Activated CD4-positive, alpha-beta T cell treated with anti-CD3 and anti-CD28 coated beads for 4 hours (primary cell): ENCODE data around the gene PLCB1.
A peak's percentile ranks its signal among the peaks of the same experiment; 100 is the strongest.
"Not testable (repeated sequence)": the region's sequence is repeated elsewhere in the genome, so short reads cannot be mapped to it uniquely, and the experiment has no call there.

Source experiments
- DNase-seq, 2 donors: peaks; one replicate each; pipeline ENCODE4 v3.0.0-alpha.2; 2020

PLCB1 gene

DNA sequence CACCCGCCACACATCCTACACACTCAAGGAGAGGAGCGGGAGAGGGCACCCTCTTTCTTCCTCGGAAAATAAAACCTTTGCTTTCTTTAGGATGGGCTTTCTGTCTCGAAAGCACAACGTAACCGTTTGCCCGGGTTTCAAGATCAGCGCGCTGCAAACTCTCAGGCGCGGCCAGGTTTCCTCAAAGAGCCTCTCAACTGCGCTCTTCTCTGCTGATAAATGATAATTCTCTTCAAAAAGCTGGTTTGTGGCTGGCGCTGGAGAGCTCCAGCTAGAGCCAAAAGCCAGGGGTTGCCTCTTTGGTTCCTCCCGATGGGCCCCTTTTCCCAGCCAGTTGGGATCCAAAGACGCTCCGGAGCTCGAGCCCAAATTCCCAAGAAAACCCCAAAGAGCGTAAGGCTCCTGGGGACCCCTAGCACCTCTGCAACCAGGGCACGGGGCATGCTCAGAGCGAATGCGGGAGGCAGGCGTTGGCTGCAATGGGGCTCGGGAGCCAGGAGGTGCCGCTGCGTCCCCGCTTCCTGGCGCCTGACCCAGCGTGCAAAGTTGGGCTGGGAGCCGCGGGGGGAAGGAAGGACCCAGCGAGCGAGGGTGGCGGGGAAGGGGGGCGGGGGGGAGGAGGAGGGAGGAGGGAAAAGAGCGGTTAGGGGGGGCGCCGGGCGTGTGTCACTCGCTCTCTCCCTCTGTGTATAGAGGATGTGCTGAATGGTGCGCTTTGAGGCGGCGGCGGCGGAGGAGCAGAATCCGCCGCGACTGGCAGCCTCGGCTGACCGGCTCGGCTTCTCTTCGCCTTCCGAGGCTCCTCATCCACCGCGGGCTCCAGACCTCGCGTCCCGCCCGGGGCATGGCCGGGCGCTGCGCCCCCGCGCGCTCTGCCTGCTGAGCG is at the start of gene PLCB1:
Gene PLCB1, plus strand, starts transcription at position 669 of the 886 bp plus-strand sequence. CDS start 386 bp downstream, outside the sequence.
- DNase-seq: peak; percentile 71 to 74

DNA sequence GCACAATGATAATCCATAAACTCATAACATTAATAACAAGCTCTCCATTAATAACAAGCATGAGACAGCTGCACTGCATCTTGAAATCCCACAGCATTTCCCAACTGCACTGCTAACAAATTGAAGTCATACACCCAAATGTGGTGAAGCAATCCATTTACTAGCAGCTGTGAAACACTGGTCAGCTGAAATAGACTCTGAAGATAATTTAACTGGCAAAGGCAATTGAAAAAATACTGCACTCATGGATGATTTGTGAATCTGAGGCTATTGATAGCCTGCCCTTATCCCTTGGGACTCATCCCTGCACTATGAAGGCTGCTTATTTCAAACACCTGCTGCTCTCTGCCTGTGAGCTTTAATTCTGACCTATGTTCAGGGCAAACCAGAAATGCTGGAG is 49.1 kb upstream of the PLCB1 start:
- no peak for DNase-seq

DNA sequence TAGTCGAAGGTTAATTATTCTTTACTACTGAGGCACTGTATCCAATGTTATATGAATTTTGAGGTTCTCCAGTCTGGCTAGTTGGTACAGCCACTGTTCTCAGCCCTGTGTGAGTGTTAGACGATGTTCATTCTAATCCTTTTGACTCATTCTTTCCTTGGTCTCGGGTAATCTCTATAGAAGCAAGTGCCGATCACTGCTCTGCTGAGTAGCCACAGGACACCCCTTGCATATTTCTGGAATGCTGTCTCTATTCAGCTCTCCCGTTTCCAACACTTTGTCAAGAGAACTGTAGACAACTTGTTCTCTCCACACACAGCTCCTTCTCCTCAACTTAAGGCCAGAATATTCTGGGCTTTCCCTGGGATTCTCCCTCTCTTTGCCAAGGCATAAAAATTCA is 42.4 kb upstream of the PLCB1 start:
- DNase-seq: no peak

DNA sequence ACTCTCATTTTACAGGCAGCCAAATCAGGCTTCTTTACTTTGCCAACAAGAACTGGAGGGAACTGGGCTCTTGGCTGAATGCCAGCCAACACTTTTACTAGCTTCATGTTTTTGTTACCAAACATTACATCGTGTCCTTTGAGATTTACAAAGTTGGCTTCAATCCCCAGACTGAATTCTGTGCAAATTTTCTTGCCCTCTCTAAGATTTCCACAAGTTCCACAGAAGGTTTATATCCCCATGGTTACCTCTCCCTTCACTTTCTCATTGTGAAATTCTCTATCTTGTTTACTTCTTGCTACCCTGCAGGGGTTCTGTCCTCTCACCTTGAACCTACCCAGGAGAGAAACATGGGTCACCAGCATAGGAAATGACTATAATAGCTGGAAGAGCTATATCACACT is 37.6 kb upstream of the PLCB1 start:
- DNase-seq: no peak

DNA sequence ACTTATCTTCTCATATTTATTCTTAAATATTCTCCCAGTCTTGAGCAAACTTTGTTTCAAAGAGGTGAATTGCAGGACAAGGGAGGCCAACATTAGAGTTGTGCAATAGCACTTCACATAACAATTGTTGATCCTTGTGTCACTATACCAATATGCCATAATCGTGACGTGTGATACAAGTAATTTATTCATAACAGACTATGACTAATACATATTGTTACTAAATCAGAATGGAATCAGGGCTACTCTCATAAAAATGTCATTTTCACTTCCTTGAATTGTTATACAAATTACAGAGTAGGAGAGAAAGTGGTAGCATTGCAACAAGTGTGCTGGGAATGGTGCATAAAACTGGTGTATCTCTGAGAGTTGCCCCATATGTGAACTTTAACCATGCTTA is 37.2 kb upstream of the PLCB1 start:
- DNase-seq: no peak

DNA sequence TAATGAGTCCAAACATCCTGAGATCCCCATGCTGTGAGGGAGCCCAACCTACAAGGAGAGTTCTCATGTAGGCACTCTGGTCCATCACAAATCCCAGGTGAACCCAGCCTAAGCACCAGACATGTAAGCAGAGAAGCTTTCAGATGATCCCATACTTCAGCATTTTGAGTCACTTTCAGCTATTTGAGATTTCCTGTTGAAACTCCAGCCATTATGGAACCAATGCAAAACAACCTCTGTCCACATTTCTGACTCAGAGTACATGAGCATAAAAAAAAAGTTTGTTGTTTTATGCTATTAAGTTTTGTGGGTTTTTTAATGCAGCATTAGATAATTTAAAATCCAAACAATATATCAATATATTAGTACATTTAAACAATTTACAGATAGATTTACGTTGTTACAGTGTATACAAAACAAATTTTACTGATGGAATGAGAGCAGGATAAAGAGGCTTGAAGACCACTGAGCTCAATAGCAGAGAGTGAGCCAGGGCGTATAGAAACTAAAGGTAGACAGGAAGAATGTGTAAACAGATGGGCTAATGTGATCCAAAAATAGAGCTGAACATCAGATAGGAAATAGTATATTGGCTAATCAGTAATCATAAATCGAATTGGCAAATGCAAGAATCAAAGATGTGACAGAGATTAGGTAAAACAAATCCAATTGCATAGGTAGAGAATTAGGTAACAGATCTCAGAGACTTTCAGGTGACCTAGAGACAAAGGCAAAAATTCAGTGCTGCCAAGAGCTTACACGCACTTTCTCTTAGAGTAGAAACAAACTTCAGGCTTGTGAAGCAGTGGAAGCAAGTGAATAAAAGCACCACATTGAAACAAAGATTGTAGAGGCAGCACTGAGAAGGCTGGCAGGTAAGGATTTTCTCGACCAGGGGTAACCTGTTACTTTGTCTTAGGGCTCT is 36.2 kb upstream of the PLCB1 start:
- DNase-seq: no peak

DNA sequence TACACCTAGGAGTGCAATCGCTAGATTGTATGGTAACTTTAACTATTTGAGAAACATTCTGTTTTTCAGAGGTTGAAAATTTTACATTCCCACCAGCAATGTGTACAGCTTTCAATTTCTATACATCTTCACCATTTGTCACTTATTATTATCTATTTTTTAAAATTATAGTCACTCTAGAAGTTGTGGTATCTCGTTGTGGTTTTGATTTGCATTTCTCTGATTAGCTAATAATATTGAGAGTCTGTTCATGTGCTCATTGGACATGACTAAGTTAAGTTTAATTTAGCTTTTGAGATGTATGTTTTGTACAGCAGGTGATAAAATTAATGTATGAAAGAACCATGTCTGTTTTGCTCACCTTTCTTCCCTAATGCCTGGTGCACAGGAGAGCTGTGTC is 34.8 kb upstream of the PLCB1 start:
- no peak for DNase-seq

DNA sequence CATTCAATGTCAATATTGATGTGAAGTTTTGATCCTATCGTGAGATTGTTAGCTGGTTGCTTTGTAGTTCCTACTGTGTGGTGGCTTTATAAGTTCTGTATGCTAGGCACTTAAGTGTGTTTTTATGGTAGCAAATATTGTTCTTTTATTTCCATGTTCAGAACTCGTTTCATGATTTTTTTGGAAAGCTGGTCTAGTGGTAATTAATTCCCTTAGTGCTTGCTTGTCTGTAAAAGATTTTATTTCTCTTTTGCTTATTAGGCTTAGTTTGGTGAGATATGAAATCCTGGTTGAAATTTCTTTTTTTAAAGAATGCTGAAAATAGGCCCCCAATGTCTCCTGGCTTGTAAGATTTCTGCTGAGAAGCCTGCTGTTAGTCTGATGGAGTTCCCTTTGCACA is 27.8 kb upstream of the PLCB1 start:
- no peak for DNase-seq

DNA sequence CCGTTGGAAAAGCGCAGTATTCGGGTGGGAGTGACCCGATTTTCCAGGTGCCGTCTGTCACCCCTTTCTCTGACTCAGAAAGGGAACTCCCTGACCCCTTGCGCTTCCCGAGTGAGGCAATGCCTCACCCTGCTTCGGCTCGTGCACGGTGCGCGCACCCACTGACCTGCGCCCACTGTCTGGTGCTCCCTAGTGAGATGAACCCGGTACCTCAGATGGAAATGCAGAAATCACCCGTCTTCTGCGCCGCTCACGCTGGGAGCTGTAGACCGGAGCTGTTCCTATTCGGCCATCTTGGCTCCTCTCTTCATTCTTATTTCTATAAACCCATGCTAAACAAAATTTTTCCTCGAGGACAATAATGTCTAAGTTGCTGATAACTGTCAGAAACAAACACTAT is 17.5 kb upstream of the PLCB1 start:
- DNase-seq: not testable (repeated sequence)

DNA sequence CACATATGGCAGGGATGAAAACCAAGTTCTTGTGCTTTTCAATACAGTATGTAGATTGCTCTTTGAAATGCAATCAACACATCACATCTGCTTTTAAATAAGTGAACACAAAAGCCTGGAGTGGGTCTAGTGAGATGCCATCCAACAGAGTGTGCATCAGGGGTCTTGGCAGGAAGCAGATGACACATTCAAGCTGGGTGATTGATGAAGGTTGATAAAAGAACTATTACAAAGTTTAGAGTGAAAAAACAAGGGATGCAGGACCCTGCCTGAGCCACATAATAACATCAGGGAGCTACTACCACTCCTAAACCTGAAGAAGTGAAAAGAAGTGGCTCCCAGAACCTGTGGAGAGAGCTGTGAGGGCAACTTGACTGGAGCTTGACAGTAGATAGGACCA is 16.6 kb upstream of the PLCB1 start:
- DNase-seq: no peak

DNA sequence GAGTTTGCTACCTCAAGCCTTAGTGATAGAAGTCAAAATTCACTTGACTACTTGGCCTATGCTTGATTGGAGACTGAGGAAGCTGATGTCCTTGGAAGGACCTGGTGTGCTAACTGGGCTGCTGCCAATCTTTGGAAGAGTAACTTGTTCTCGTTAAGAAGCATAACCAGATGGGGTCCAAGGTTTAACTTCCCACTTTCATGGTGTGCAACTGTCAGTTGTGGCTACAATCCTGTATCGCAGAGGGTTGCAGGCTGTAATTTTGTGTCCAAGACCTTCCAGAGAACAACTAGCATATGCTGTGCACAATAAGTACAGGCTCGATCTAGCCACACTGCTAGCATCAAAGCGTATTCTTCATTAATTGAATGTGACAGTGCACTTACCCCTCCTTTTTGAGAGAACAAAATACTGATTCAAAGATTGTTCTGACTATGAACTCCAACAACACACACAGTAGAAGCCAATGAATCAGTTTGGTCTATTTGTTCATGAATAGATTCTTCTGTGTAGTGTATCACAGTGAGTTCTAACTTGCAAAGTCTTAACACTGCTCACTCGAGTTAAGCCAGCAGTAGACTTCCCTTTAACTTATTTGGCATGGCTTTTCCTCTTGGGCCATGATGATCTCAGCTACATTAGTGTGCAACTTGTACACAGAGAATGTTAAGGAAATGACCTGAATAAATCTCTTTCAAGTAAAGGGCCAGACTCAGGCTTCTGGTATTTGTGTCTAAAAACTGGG is 15.8 kb upstream of the PLCB1 start:
- DNase-seq: no peak

DNA sequence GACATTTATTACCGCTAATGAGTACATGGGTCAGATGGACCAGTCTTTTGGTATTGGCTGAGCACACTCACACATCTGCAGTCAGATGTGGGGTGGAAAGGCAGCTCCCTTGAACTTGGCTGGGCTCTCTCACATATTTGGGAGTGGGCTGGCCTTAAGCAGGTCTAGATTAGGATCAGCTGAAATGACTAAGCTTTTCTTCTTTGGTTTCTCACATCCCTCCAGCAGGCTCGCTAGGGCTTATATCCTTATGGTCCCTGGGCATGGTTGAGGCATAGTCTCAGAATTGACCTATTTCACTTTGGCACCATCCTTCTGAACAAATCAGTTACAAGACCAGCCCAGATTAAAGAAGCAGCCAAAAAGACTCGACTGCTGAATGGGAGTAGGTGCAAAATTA is 14.4 kb upstream of the PLCB1 start:
- no peak for DNase-seq

DNA sequence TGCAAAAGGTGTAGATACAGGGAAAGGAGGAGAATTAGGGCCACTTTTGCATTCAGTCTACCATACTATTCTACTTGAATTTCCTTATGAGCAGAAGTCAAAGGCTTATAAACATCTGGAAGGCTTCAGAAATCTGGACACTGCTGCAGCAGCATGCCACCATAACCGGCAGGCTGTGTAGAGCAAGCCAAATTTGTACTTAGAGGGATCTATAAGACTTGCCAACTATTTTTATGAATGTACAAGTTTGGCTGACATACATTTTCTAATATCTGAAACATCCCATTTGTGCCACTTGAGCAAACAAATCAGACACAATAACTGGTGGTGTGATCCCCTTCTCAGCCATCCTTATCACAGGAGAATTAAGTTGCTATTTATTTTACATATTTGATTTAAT is 14.0 kb upstream of the PLCB1 start:
- DNase-seq: no peak

DNA sequence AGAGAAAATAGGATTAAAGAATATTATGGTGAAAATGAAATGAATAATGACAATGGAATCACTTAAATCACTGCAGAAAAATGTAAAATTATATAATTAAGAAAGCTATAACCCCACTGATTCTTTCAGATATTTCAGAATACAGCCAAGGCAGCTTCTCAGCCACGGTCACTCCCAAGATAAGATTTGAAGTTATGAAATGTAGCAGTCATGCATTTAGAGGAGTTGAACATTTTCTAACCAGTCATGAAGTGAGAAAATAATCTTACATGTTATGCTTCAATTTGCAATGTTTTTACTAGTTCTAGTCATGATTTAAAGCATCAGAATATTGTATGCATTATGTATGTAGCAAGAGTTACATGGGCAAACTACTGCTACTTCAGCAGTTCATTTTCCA is 13.3 kb upstream of the PLCB1 start:
- DNase-seq: no peak

DNA sequence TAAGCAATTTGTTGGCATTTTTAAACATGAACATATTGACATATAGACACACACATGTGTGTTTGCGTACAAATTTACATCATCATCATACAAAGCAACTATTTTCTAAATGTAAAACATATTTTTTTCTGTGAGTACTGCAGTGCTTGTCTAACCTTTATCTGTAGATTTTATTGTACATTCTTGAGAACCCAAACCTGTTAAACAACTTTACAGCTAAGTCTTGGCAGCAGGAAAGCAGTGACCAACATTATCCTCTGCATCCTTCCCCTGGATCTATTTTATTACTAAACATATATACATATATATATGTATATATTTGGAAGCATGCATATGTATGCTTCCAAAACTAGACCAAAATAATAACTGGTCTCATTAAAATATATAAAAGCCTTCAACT is 10.4 kb upstream of the PLCB1 start:
- no peak for DNase-seq

DNA sequence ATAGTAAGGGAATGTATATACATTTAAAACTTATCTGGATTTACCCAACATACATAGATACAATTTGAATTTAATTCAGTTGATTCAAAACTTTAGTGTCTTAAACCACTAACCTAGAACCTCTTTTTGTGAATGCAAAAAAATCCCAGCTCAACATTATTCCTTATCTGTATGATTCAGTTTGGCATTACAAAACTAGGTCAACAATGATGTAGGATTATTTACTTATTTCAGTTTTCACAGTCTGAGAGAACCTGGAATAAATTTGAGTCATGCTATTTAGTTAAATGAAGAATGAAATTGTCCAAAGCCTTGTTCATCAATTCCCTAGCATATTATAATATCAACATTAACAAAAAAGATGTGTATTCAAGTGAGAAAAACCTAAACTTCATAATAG is 7.4 kb upstream of the PLCB1 start:
- no peak for DNase-seq

DNA sequence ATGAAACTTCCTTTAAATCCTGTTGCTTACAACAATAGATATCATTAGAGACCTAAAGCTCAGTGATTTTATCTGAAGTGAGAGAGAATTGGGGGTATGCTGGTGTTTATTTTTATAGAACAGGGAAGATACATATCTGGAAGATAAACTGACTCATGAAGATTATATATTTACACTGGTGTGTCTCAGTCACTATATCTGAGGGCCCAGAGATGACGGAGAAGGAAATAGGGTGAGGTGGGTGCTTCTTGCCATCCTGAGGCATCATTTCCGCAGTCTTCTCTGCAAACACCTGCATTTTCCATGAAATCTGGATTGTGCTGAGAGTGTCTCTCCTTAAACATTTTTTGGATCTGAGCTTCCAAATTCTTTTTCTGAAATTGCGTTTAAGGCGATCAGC is 5.9 kb upstream of the PLCB1 start:
- no peak for DNase-seq

DNA sequence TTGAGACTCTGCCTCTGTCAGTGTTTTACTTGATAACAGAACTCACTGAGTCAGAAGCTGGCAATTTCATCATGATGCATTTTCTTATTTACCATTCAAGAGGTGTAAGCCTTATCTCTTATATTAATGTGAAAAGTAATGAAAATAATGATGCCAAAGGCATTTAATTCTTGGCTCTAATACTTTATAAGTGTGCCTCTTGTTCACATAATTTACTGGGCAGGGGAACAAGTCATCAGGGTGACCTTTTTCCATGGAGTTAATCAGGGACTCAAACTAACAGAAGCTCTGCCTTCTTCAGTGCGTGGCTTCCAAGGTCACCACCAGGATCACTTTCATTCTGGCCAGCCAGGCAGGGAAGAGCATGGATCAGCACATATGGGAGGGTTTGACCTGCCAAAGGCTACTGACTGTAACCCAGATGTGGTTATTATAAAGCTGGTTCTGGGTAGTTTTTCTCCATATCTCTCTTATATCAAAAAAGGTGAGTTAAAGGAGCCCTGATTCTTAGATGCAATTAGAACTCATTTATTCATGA is 5.2 kb upstream of the PLCB1 start:
- DNase-seq: no peak

DNA sequence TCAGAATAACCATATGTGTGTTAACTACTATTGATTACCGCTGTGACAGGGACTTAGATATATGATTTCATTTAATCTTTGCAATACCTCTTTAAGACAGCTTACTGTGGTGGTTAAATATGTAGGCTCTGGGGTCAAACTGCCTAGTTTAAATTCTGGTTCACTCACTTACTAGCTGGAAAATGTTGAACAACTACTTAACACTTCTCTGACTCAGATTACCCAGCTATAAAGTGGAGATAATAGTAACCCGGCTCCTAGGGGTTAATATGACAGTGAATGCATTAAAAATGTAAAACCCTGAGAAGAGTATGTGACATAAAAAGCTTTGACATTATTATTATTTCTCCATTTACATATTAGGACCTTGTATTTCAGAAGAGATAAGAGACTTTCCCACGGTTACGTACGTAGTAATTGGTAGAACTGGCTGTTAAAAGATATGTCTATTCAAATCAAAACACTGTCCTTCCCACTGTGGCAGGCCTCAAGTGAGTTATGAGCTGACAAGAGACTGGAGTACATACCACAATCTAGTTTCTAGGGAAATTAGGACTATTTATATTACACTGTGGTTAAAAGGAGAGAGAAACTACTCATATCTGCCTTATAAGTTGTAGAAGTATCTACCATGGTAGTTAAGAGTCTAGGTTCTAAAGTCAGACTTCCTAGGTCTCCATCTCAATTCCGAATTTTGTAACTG is 4.4 kb upstream of the PLCB1 start:
- DNase-seq: no peak

DNA sequence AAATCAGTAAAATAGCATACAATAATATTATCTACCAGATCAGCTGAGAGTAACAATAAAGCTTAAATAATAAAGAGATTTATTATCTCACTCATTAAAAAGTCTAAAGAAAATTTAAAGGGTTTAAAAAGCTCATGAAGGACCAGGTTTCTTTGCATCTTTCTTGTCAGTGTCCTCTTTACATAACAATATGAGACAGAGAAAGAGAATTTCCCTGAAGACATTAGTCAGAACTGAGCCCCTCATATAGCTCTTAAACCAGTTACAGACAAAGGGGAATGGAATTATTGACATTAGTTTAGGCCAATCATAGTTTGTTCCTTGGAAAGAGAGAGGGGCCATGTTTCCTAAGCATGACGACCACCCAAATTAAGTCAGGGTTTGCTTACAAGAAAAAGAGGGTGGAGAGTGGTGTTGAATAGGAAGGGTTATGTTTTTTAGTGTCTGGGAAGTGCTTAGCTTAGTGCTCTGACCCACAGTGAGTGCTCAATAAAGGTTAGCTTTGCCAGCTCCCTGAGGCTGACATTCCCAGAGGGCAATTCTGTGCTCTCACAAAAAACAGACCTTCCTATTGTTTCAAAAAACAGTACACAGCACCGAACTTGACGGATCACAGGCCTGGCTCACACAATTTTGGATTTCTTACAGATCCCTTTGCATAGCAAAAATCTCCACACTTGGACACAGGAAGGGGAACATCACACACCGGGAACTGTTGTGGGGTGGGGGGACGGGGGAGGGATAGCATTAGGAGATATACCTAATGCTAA is 3.6 kb upstream of the PLCB1 start:
- no peak for DNase-seq

DNA sequence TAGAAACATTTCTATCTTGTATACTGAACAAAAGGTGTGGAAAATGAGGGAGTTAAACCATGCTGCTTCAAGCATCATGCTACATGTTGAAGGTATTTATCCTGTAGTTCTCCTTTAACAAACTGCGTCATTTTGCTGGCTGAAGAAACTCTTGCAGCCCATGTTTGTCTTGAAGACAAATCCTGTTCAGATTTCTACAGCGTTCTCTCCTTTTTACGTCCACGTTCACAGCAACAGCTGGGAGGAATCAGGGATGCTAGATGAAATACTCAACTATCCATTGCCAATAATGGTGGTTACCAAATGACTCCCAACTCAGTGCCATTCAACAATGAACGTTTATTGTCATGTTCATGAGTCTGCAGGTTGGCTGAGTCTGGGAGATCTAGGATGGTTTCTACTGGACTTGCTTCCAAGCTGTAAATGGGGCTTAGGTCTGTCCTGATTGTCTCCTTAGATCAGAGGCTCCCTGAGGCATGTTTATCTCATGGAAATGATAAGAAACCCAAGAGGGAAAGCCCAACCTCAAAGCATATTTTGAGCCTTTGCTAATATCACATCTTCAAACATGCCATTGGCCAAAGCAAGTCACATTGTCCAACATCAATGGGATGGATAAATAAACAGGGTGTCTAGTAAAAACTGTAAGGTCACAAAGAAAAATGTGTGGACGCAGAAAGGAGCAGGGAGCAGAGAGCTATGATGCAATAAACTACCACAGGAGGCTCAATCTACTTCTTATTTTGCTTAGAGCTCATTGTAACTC is 2.7 kb upstream of the PLCB1 start:
- DNase-seq: no peak
